Lower lobe of right lung (tissue), 2 donors: ENCODE results near the gene TFPI. TPM values are rescaled to one million over a fixed set of nuclear protein-coding genes. Genes with fewer than 3 reads are reported as not detected.
"Not testable (repeated sequence)": the region's sequence is repeated elsewhere in the genome, so short reads cannot be mapped to it uniquely, and the experiment has no call there.

ENCODE experiments used
- ATAC-seq, 2 donors: fragments of 200-7000 bp; cut with Tn5 transposase; one replicate each; pipeline ENCODE4 v1.9.1; 2020 to 2022; ENCODE audit warnings: mild to moderate bottlenecking in 2 of 2, moderate library complexity in 2 of 2
- DNase-seq: peaks from one replicate; pipeline ENCODE4 v3.0.0-alpha.2; 2020
- H3K27ac ChIP-seq: fragments of 200-600 bp; one replicate; pipeline ENCODE4 v1.8.0; 2022
- H3K27me3 ChIP-seq: fragments of 200-600 bp; one replicate; pipeline ENCODE4 v1.8.0; 2022; ENCODE audit warnings: low read depth
- H3K36me3 ChIP-seq: fragments of 200-600 bp; one replicate; pipeline ENCODE4 v1.8.0; 2022; ENCODE audit warnings: mild to moderate bottlenecking
- H3K4me1 ChIP-seq: fragments of 200-600 bp; one replicate; pipeline ENCODE4 v1.8.0; 2022
- H3K4me3 ChIP-seq: fragments of 200-600 bp; one replicate; pipeline ENCODE4 v1.8.0; 2022; ENCODE audit warnings: mild to moderate bottlenecking
- H3K9me3 ChIP-seq: fragments of 200-600 bp; one replicate; pipeline ENCODE4 v1.8.0; 2022
- intact Hi-C: fragments of 100-400 bp; cut with DNase I; formaldehyde crosslinking; loops from one replicate; pipeline ENCODE4 v1.11.0; 2022
- total RNA-seq: library from RNA; stranded (reverse); fragmentation: NEBNext Ultra II Directional; extraction: Animal tissue kit (Norgen Biotek cat#: 25700); gene quantifications from one replicate; pipeline ENCODE4 v1.2.1, GENCODE V29; 2021
- TF ChIP-seq, protein P1 (sequence below): fragments of 200-600 bp; IDR thresholded peaks from one replicate; pipeline ENCODE4 v1.8.0; 2022; ENCODE audit warnings: antibody characterized with exemption, mild to moderate bottlenecking
- donor health status: DM: no; HTN: yes; CAD: no; lungs with severe emphysema.

TFPI gene
- total RNA-seq, 1 donor from 2014 or later = 311 TPM

DNA sequence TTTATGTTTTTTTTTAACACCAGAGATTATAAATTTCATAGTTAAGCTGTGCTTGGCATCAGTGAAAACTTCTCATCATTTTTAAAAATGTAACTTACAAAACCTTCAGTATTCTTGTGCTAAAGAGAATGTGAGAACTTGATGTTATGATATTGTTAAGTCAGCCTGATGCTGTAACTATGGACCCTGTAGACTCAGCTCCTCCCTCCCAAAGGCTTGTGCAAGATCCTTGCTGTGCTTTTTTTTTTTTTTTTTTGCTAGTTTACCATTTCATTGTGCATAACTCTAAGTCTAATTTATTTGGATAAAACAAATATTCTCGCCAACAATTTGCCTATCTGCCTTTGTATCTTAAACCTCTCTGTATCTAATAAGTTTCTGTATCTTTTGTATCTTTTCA, 12.9 kb upstream of the TFPI start:
- Histone ChIP-seq H3K4me1 (peaks cover 6% of the 10 kb centered on the region), H3K36me3 (no peaks in the 10 kb centered on the region), H3K9me3 (no peaks in the 10 kb centered on the region), H3K4me3 (no peak overlapping the region), H3K27me3 (no peaks in the 10 kb centered on the region), H3K27ac (no peak overlapping the region)
- intact Hi-C loops = no loop called here
- TF ChIP-seq, protein P1, sequence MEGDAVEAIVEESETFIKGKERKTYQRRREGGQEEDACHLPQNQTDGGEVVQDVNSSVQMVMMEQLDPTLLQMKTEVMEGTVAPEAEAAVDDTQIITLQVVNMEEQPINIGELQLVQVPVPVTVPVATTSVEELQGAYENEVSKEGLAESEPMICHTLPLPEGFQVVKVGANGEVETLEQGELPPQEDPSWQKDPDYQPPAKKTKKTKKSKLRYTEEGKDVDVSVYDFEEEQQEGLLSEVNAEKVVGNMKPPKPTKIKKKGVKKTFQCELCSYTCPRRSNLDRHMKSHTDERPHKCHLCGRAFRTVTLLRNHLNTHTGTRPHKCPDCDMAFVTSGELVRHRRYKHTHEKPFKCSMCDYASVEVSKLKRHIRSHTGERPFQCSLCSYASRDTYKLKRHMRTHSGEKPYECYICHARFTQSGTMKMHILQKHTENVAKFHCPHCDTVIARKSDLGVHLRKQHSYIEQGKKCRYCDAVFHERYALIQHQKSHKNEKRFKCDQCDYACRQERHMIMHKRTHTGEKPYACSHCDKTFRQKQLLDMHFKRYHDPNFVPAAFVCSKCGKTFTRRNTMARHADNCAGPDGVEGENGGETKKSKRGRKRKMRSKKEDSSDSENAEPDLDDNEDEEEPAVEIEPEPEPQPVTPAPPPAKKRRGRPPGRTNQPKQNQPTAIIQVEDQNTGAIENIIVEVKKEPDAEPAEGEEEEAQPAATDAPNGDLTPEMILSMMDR = no peak
- DNase-seq = no peak
- peak in 1 of 2 donors; percentile 48 for ATAC-seq

DNA sequence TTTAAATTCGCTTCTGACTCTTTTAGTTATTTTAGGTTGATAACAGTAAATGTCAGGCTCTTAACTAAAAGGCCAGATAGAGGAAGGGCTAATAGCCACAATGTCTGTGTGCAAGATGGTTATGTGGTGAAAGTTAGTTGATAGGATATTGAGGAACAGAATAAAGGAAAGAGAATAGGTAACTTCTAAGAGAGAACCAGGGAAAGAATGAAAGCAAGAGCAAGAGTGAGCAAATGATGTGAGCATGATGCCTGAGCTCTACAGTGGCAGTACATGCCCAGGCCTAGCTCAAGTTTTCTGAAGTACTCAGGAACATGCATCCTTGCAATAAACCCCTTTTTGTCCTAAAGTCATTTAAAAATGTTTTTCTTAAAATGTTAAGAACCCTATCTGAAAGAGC, 12.5 kb upstream of the TFPI start:
- ATAC-seq (no peak), DNase-seq (no peak)
- Histone ChIP-seq H3K4me1 (peaks cover 6% of the 10 kb centered on the region), H3K36me3 (no peaks in the 10 kb centered on the region), H3K4me3 (no peak overlapping the region), H3K9me3 (no peaks in the 10 kb centered on the region), H3K27ac (no peak overlapping the region), H3K27me3 (no peaks in the 10 kb centered on the region)
- TF ChIP-seq, protein P1 = no peak
- intact Hi-C loops = no loop called here

DNA sequence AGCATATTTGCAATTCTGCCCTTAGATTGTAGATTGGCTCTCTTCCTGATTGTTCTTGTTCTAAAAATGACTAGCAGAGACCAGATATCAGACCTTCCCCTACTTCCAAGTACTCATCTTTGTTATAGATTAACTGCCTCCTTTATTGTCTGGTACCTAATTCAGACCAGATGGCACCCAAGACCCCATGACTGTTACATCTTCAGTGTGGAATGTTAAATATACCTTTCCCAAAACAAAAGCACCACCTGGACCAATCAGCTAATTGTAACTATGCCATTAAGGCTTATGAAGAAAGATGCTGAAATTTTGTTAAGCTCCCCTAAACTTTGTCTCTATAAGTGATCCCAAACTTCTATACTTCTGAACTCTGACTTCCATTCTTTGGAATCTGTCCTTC, 12.0 kb upstream of the TFPI start:
- H3K27me3 ChIP-seq = no peaks in the 10 kb centered on the region
- H3K4me1 ChIP-seq = peaks cover 6% of the 10 kb centered on the region
- DNase-seq (no peak), ATAC-seq (no peak)
- TF ChIP-seq, protein P1 = no peak
- H3K36me3 ChIP-seq = no peaks in the 10 kb centered on the region
- no peak overlapping the region for H3K4me3 ChIP-seq
- H3K27ac ChIP-seq = no peak overlapping the region
- H3K9me3 ChIP-seq = no peaks in the 10 kb centered on the region
- intact Hi-C loops = no loop called here

DNA sequence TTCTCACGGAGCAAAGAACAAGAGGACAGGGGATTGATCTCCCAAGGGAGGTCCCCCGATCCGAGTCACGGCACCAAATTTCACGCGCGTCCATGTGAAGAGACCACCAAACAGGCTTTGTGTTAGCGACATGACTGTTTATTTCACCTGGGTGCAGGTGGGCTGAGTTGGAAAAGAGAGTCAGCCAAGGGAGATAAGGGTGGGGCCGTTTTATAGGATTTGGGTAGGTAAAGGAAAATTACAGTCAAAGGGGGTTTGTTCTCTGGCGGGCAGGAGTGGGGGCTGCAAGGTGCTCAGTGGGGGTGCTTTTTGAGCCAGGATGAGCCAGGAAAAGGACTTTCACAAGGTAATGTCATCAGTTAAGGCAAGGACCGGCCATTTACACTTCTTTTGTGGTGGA, 11.4 kb upstream of the TFPI start:
- ATAC-seq, H3K4me1 ChIP-seq, H3K36me3 ChIP-seq, DNase-seq, intact Hi-C loops, H3K4me3 ChIP-seq, H3K27ac ChIP-seq, H3K27me3 ChIP-seq, H3K9me3 ChIP-seq: not testable (repeated sequence)

DNA sequence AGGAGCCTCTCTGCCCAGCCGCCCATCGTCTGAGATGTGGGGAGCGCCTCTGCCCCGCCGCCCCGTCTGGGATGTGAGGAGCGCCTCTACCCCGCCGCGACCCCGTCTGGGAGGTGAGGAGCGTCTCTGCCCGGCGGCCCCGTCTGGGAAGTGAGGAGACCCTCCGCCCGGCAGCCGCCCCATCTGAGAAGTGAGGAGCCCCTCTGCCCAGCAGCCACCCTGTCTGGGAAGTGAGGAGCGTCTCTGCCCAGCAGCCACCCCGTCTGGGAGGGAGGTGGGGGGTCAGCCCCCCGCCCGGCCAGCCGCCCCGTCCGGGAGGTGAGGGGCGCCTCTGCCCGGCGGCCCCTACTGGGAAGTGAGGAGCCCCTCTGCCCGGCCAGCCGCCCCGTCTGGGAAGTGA, 2.3 kb upstream of the TFPI start:
- H3K4me3 ChIP-seq, H3K27ac ChIP-seq, H3K9me3 ChIP-seq, ATAC-seq, H3K27me3 ChIP-seq, H3K36me3 ChIP-seq, DNase-seq, H3K4me1 ChIP-seq, intact Hi-C loops: not testable (repeated sequence)

DNA sequence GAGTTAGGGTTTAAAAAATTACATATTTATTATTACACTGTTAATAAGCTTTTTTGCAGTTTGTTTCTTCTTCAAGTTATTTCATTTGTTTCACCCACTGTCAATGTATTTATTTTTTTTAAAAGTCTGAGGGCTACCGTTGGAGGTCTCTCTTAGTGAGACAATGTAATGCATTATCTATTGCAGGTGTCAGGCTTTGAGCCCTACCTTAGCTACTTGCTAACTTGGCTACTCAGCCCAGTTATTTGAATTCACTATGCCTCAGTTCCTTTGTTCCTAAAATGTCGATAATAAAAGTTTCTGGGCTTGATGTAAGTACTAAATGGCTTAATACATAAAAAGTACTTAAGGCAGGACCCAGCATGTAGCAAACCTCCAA, 458 bp upstream of the TFPI start:
- TF ChIP-seq, protein P1 = no peak
- Histone ChIP-seq H3K4me3 (peak overlapping the region; percentile 59), H3K36me3 (no peaks in the 10 kb centered on the region), H3K4me1 (peaks cover 11% of the 10 kb centered on the region), H3K27me3 (no peaks in the 10 kb centered on the region), H3K27ac (peak overlapping the region; percentile 81), H3K9me3 (no peaks in the 10 kb centered on the region)
- intact Hi-C loops = no loop called here
- ATAC-seq = no peak
- DNase-seq = no peak
